GM12878 (cell line): Measurements from ENCODE around the gene GLI2. TPM values are rescaled to one million over a fixed set of nuclear protein-coding genes. Genes with fewer than 3 reads are reported as not detected.

Experiments used
- ATAC-seq: fragments of 200-7000 bp; cut with Tn5 transposase; 3 replicates; pipeline ENCODE4 v1.9.1; 2020; ENCODE audit warnings: mild to moderate bottlenecking, moderate library complexity
- BruUV-seq: library from RNA; stranded (reverse); fragments of 400-500 nt; replicated peaks from 2 replicates; lab custom pipeline; 2021; lab: Mats Ljungman, UMichigan
- CTCF ChIA-PET: fragments of 300-600 bp; sonication (Branson Sonifier 250); formaldehyde crosslinking; extraction: SDS; loops from one replicate; lab custom pipeline; 2021; ENCODE audit warnings: inconsistent platforms; lab: Yijun Ruan, JAX
- POLR2A ChIA-PET: fragments of 350-600 bp; formaldehyde crosslinking; extraction: SDS; loops from one replicate; lab custom pipeline; 2021; ENCODE audit warnings: inconsistent platforms; lab: Charles Lee
- RAD21 ChIA-PET: fragments of 300-600 bp; sonication (Branson Sonifier 250); formaldehyde crosslinking; loops from one replicate; lab custom pipeline; 2023; ENCODE audit warnings: antibody characterized with exemption; ENCODE audit not compliant: unreplicated experiment; lab: Charles Lee
- SMC1A ChIA-PET: fragments of 300-600 bp; sonication (Branson Sonifier 250); formaldehyde crosslinking; loops from one replicate; lab custom pipeline; 2023; ENCODE audit not compliant: unreplicated experiment, uncharacterized antibody; lab: Charles Lee
- DNase-seq: peaks from one replicate; pipeline ENCODE4 v3.0.0-alpha.2; 2011; ENCODE audit warnings: low read depth, low spot score
- FAIRE-seq: peaks from 3 replicates; lab custom pipeline; 2011; peaks lifted over from hg19 to GRCh38; lab: Jason Lieb, UNC
- H2AFZ ChIP-seq: 2 replicates; pipeline ENCODE4 v1.6.0; 2011; ENCODE audit warnings: low read depth, low read length, control low read depth; ENCODE audit not compliant: control insufficient read depth
- H3K27ac ChIP-seq: 2 replicates; pipeline ENCODE4 v1.5.1; 2011; ENCODE audit warnings: control low read depth; ENCODE audit not compliant: control insufficient read depth, insufficient read depth
- H3K27me3 ChIP-seq, 2 experiments: replicated peaks in 1 of 2; 2 replicates each; pipeline versions ENCODE4 v1.6.0 to v1.6.1; 2011; ENCODE audit warnings: low read length in 1 of 2; ENCODE audit not compliant: control insufficient read depth in 2 of 2, insufficient read depth in 2 of 2
- H3K36me3 ChIP-seq, 2 experiments: 2 replicates each; pipeline ENCODE4 v1.5.1; 2011; ENCODE audit warnings: low read length in 1 of 2; ENCODE audit not compliant: control insufficient read depth in 2 of 2, insufficient read depth in 2 of 2
- H3K4me1 ChIP-seq: 2 replicates; pipeline ENCODE4 v1.6.1; 2011; ENCODE audit warnings: mild to moderate bottlenecking, low read length, moderate library complexity, mixed read lengths; ENCODE audit not compliant: control insufficient read depth, insufficient read depth
- H3K4me2 ChIP-seq: 2 replicates; pipeline ENCODE4 v1.6.0; 2011; ENCODE audit warnings: control low read depth; ENCODE audit not compliant: control insufficient read depth, insufficient read depth
- H3K4me3 ChIP-seq: fragments of 200-600 bp; sonication (generic); 2 replicates; pipeline ENCODE4 v1.5.1; 2016
- H3K79me2 ChIP-seq: 2 replicates; pipeline ENCODE4 v1.6.0; 2011; ENCODE audit warnings: low read length; ENCODE audit not compliant: control insufficient read depth, insufficient read depth
- H3K9ac ChIP-seq: 2 replicates; pipeline ENCODE4 v1.8.0; 2011; ENCODE audit warnings: low read length, control low read depth, mixed read lengths; ENCODE audit not compliant: control insufficient read depth, insufficient read depth
- H3K9me3 ChIP-seq: replicated peaks from 3 replicates; pipeline ENCODE4 v1.5.1; 2011; ENCODE audit warnings: mild to moderate bottlenecking, low read length; ENCODE audit not compliant: control insufficient read depth, insufficient read depth
- H4K20me1 ChIP-seq: 2 replicates; pipeline ENCODE4 v1.6.0; 2011; ENCODE audit not compliant: control insufficient read depth, insufficient read depth
- CEBPZ ChIP-seq: fragments of 150-350 bp; IDR thresholded peaks from 2 replicates; pipeline ENCODE4 v1.6.1; 2016; ENCODE audit warnings: low read depth, low read length
- EGR1 ChIP-seq, 2 experiments: IDR thresholded peaks; 1 replicate in 1 of 2; 2 replicates in 1 of 2; pipeline ENCODE4 v1.6.1; 2011 to 2012; ENCODE audit warnings: low read depth in 2 of 2, low read length in 2 of 2, borderline replicate concordance in 1 of 2, mild to moderate bottlenecking in 1 of 2, moderate library complexity in 1 of 2
- SPI1 ChIP-seq: IDR thresholded peaks from 2 replicates; pipeline ENCODE4 v1.6.1; 2011; ENCODE audit warnings: low read depth, mild to moderate bottlenecking, low read length, moderate library complexity, borderline replicate concordance; ENCODE audit not compliant: insufficient read depth
- WGBS: methylation state at CpG from one replicate; pipeline ENCODE4 v1.1.6; 2016; ENCODE audit warnings: low lambda C conversion rate; ENCODE audit not compliant: insufficient replicate concordance, insufficient coverage; ENCODE audit errors: missing lambda C conversion rate; 5-methylcytosine and 5-hydroxymethylcytosine counted together
- in situ Hi-C: fragments of 300-500 bp; cut with MboI; formaldehyde crosslinking; loops from 9 replicates; pipeline ENCODE4 v1.14.3; 2018; ENCODE audit warnings: mixed read lengths
- intact Hi-C: fragments of 100-400 bp; cut with micrococcal nuclease; formaldehyde crosslinking; loops from one replicate; pipeline ENCODE4 v1.14.2; 2022; ENCODE audit not compliant: unreplicated experiment
- polyA plus RNA-seq, 11 experiments: library from polyadenylated mRNA; depleted of rRNA in 4 of 11; unstranded in 6 of 11; stranded (reverse) in 5 of 11; fragments of >200 nt; fragmentation: Nextera tagmentation in 4 of 11; fragmentation: Illumina TruSeq in 1 of 11; extraction: Ambion mirVana in 4 of 11; extraction: Trizol in 1 of 11; gene quantifications; 1 replicate in 1 of 11; 2 replicates in 10 of 11; pipeline versions ENCODE4 v1.2.1 to v1.2.3, GENCODE V29; 2011 to 2016; ENCODE audit warnings: inconsistent platforms in 2 of 11, missing spikeins in 2 of 11, low read depth in 1 of 11
- total RNA-seq, 4 experiments: library from RNA; depleted of rRNA in 3 of 4; stranded (reverse); fragments of >200 nt in 3 of 4; fragmentation: Illumina TruSeq in 1 of 4; extraction: Trizol in 1 of 4; gene quantifications; 2 replicates each; pipeline versions ENCODE4 v1.2.1 to v1.2.3, GENCODE V29; 2013 to 2021
- TF ChIP-seq, protein P1 (sequence below): fragments of 450-650 bp; IDR thresholded peaks from 2 replicates; pipeline ENCODE4 v1.6.1; 2018; ENCODE audit warnings: borderline replicate concordance, mild to moderate bottlenecking; ENCODE audit not compliant: partially characterized antibody

Gene GLI2
- total and polyA plus RNA-seq, 10 of the 15 experiments (the other 5 are each of a cell fraction or from before 2014, with no cell fraction given) = 0.01 TPM; not detected in 9

DNA sequence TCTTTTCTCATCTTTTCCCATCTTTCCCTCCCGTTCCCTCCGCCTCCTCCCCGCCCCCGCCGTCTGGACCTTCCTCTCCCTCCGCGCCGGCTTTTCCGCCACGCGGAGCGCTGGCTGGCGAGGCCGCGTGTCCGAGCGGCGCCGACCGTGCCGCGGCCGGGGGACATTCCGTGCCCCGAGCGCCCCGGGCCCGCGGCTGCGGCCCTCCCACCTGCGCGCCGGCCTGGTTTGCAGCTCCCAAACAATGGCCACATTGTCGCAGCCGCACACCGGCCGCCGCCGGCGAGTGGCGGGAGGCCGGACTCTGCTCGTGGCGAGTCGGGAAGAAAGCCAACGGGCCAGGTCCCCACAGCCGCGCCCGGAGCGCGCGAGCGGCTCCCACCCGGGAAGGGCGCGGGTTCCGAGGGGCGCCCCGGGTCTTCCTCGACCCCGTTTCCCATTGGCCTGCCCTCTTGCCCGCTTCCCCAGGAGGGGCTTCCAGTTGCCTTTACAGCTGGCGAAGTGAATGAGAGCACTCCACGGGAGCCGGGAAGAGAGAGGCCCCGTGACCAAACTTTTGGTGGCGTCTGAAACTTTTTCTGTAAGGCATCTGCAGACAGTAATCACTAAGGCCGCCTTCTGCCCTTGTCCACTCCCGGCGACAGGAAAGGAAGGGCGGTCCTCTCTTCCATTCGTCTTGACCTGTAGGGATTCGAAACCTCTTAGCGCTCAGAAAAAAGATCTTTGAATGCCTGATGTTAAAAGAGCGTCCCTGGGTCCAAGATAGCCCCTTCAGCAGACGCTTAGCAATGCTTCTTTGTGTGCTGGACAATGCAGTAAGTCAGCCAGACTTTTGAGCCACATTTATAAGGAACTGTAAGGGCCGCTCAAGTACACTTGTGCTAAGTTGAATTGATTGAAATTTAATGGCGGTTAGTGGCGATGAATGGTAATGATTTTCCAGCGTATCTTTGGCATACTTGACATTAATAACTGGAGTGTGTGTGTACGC lies 6.2 kb downstream of the GLI2 start:
- CTCF ChIA-PET = no interaction called here
- Histone ChIP-seq H3K27ac (no peak overlapping the region), H4K20me1 (no peaks in the 10 kb centered on the region), H3K9ac (no peak overlapping the region), H3K27me3 (peaks cover 17 to 19% of the 10 kb centered on the region in 2 experiments), H3K36me3 (no peaks in the 10 kb centered on the region), H2AFZ (no peak overlapping the region), H3K9me3 (no peaks in the 10 kb centered on the region), H3K4me1 (no peaks in the 10 kb centered on the region), H3K4me2 (no peak overlapping the region), H3K4me3 (no peak overlapping the region), H3K79me2 (no peaks in the 10 kb centered on the region)
- intact Hi-C loops (no loop called here), in situ Hi-C loops (no loop called here)
- SMC1A ChIA-PET = no interaction called here
- POLR2A ChIA-PET = no interaction called here
- 35% methylated on average over 53 of the region's 81 CpGs for WGBS
- no peak for DNase-seq
- BruUV-seq = no TSS peak
- TF ChIP-seq, protein P1, sequence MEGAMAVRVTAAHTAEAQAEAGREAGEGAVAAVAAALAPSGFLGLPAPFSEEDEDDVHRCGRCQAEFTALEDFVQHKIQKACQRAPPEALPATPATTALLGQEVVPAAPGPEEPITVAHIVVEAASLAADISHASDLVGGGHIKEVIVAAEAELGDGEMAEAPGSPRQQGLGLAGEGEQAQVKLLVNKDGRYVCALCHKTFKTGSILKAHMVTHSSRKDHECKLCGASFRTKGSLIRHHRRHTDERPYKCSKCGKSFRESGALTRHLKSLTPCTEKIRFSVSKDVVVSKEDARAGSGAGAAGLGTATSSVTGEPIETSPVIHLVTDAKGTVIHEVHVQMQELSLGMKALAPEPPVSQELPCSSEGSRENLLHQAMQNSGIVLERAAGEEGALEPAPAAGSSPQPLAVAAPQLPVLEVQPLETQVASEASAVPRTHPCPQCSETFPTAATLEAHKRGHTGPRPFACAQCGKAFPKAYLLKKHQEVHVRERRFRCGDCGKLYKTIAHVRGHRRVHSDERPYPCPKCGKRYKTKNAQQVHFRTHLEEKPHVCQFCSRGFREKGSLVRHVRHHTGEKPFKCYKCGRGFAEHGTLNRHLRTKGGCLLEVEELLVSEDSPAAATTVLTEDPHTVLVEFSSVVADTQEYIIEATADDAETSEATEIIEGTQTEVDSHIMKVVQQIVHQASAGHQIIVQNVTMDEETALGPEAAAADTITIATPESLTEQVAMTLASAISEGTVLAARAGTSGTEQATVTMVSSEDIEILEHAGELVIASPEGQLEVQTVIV = no peak
- TF ChIP-seq CEBPZ (no peak), EGR1 (IDR thresholded peaks at IDR 0.05; ENCODE audit: borderline replicate concordance in 1 of 2, low read depth in 2 of 2, low read length in 2 of 2) (no peak), SPI1 (no peak)
- no peak for ATAC-seq
- FAIRE-seq = no peak
- RAD21 ChIA-PET = no interaction called here
